Measurements from ENCODE around the gene PTPN1.

PTPN1 gene

GRCh38 chr20:50630578-50631263 is 120.5 kb downstream of the PTPN1 start:
- Histone ChIP-seq H3K27me3 (replicated peaks; ENCODE audit: control insufficient read depth, insufficient read depth, low read length) (no peaks in the 10 kb centered on the region; the same call in 1 of the 2 replicates), H3K4me3 (replicated peaks; ENCODE audit: low read depth, low read length) (no peak overlapping the region), H3K36me3 (ENCODE audit: control insufficient read depth, insufficient read depth, low read length) (no peaks in the 10 kb centered on the region)
- no peak for TF ChIP-seq CTCF (IDR thresholded peaks at IDR 0.05; ENCODE audit: insufficient read depth, low read length, poor library complexity, severe bottlenecking)
- DNase-seq (ENCODE audit: extremely low read depth, insufficient read length) = no peak

GRCh38 chr20:50632236-50632635 is 122.1 kb downstream of the PTPN1 start:
- DNase-seq (ENCODE audit: extremely low read depth, insufficient read length) = no peak
- Histone ChIP-seq H3K36me3 (ENCODE audit: control insufficient read depth, insufficient read depth, low read length) (no peaks in the 10 kb centered on the region), H3K27me3 (replicated peaks; ENCODE audit: control insufficient read depth, insufficient read depth, low read length) (no peaks in the 10 kb centered on the region; the same call in 1 of the 2 replicates), H3K4me3 (replicated peaks; ENCODE audit: low read depth, low read length) (no peak overlapping the region)
- TF ChIP-seq CTCF (IDR thresholded peaks at IDR 0.05; ENCODE audit: insufficient read depth, low read length, poor library complexity, severe bottlenecking) = no peak

- no peak for DNase-seq (ENCODE audit: extremely low read depth, insufficient read length)
- H3K36me3 ChIP-seq (ENCODE audit: control insufficient read depth, insufficient read depth, low read length) = no peaks in the 10 kb centered on the region
- no peak overlapping the region for H3K4me3 ChIP-seq (replicated peaks; ENCODE audit: low read depth, low read length)
- TF ChIP-seq CTCF (IDR thresholded peaks at IDR 0.05; ENCODE audit: insufficient read depth, low read length, poor library complexity, severe bottlenecking) = no peak
- H3K27me3 ChIP-seq (replicated peaks; ENCODE audit: control insufficient read depth, insufficient read depth, low read length) = no peaks in the 10 kb centered on the region; the same call in 1 of the 2 replicates
Observed at GRCh38 chr20:50632701-50633100, 122.5 kb downstream of the PTPN1 start.

GRCh38 chr20:50633361-50633760 is 123.2 kb downstream of the PTPN1 start:
- H3K4me3 ChIP-seq (replicated peaks; ENCODE audit: low read depth, low read length) = no peak overlapping the region
- no peak for TF ChIP-seq CTCF (IDR thresholded peaks at IDR 0.05; ENCODE audit: insufficient read depth, low read length, poor library complexity, severe bottlenecking)
- H3K36me3 ChIP-seq (ENCODE audit: control insufficient read depth, insufficient read depth, low read length) = no peaks in the 10 kb centered on the region
- no peaks in the 10 kb centered on the region; the same call in 1 of the 2 replicates for H3K27me3 ChIP-seq (replicated peaks; ENCODE audit: control insufficient read depth, insufficient read depth, low read length)
- DNase-seq (ENCODE audit: extremely low read depth, insufficient read length) = no peak

- Histone ChIP-seq H3K4me3 (replicated peaks; ENCODE audit: low read depth, low read length) (no peak overlapping the region), H3K36me3 (ENCODE audit: control insufficient read depth, insufficient read depth, low read length) (no peaks in the 10 kb centered on the region), H3K27me3 (replicated peaks; ENCODE audit: control insufficient read depth, insufficient read depth, low read length) (no peaks in the 10 kb centered on the region; the same call in none of the 2 replicates)
- DNase-seq (ENCODE audit: extremely low read depth, insufficient read length) = no peak
- TF ChIP-seq CTCF (IDR thresholded peaks at IDR 0.05; ENCODE audit: insufficient read depth, low read length, poor library complexity, severe bottlenecking) = no peak
Observed at GRCh38 chr20:50634191-50634590, 124.0 kb downstream of the PTPN1 start.

Data from GM06990 (cell line).